ENCODE data around the gene ST6GALNAC2. TPM values are rescaled to one million over a fixed set of nuclear protein-coding genes. Genes with fewer than 3 reads are reported as not detected.
A peak's percentile ranks its signal among the peaks of the same experiment; 100 is the strongest.
"Not testable (repeated sequence)": the region's sequence is repeated elsewhere in the genome, so short reads cannot be mapped to it uniquely, and the experiment has no call there.

ST6GALNAC2 gene
- polyA plus RNA-seq, 6 donors from 2014 or later, result 0.22 to 1.0 (median 0.48) TPM; not detected in 1

- DNase-seq (no peak), ATAC-seq (ENCODE audit: low read depth in 2 of 2) (no peak)
- Mint-ChIP-seq H3K4me3 (peak overlapping the region; percentile 6 to 82 (median 67)), H3K4me1 (peaks cover 23 to 48% (median 36%) of the 10 kb centered on the region in 3 donors), H3K27me3 (peaks cover 14 to 42% (median 14%) of the 10 kb centered on the region in 3 donors), H3K9me3 (no peaks in the 10 kb centered on the region), H3K27ac (no peak overlapping the region), H3K36me3 (peaks cover 0 to 3% of the 10 kb centered on the region in 2 donors)
These were observed 49.0 kb downstream of the ST6GALNAC2 start for GRCh38 chr17:76536511-76537287.

- H3K9me3 Mint-ChIP-seq, result no peaks in the 10 kb centered on the region
- no peak for ATAC-seq (ENCODE audit: low read depth in 2 of 2)
- H3K4me3 Mint-ChIP-seq, result peak overlapping the region in 2 of 8 donors; percentile 4 to 33
- peak overlapping the region in 1 of 6 donors; percentile 74 for H3K27ac Mint-ChIP-seq
- peaks cover 0 to 3% of the 10 kb centered on the region in 2 donors for H3K36me3 Mint-ChIP-seq
- peaks cover 13 to 40% (median 14%) of the 10 kb centered on the region in 3 donors for H3K27me3 Mint-ChIP-seq
- H3K4me1 Mint-ChIP-seq, result peaks cover 26 to 48% (median 37%) of the 10 kb centered on the region in 3 donors
- DNase-seq, result no peak
These were observed 49.7 kb downstream of the ST6GALNAC2 start for GRCh38 chr17:76535788-76536510.

GRCh38 chr17:76534831-76535732 lies 50.6 kb downstream of the ST6GALNAC2 start:
- peaks cover 25 to 46% (median 34%) of the 10 kb centered on the region in 3 donors for H3K4me1 Mint-ChIP-seq
- H3K9me3 Mint-ChIP-seq, result no peaks in the 10 kb centered on the region
- H3K27ac Mint-ChIP-seq, result peak overlapping the region in 2 of 6 donors; percentile 37 to 74
- H3K36me3 Mint-ChIP-seq, result peaks cover 0 to 3% of the 10 kb centered on the region in 2 donors
- no peak for ATAC-seq (ENCODE audit: low read depth in 2 of 2)
- no peak for DNase-seq
- H3K4me3 Mint-ChIP-seq, result peak overlapping the region in 1 of 8 donors; percentile 12
- H3K27me3 Mint-ChIP-seq, result peaks cover 13 to 32% (median 14%) of the 10 kb centered on the region in 3 donors

DNA sequence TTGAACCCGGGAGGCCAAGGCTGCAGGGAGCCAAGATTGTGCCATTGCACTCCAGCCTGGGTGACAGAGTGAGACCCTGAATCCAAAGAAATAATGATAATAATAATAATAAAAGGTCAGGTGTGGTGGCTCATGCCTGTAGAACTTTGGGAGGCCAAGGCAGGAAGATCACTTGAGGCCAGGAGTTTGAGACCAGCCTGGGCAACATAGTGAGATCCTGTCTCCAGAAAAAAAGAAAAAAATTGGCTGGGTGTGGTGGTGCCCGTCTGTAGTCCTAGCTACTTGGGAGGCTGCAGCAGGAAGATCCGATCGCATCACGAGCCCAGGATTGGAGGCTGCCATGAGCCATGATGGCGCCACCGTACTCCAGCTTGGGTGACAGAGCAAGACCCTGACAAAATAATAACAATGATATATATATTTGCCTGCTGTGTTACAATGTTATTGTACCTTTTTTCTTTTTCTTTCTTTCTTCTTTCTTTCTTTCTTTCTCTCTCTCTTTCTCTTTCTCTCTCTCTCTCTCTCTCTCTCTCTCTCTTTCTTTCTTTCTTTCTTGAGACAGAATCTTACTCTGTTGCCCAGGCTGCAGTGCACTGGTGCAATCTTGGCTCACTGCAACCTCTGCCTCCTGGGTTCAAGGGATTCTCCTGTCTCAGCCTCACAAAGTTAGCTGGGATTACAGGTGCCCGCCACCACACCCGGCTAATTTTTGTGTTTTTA lies 51.9 kb downstream of the ST6GALNAC2 start:
- DNase-seq; H3K9me3 Mint-ChIP-seq; H3K36me3 Mint-ChIP-seq; H3K4me3 Mint-ChIP-seq; ATAC-seq (ENCODE audit: low read depth in 2 of 2): not testable (repeated sequence)
- Mint-ChIP-seq H3K4me1 (peaks cover 27 to 46% (median 31%) of the 10 kb centered on the region in 3 donors), H3K27ac (peak overlapping the region in 1 of 6 donors; percentile 50), H3K27me3 (peaks cover 4 to 22% (median 5%) of the 10 kb centered on the region in 3 donors)

- H3K27ac Mint-ChIP-seq, result peak overlapping the region in 5 of 6 donors; percentile 59 to 90 (median 82)
- H3K36me3 Mint-ChIP-seq, result no peaks in the 10 kb centered on the region
- peaks cover 0 to 16% (median 5%) of the 10 kb centered on the region in 3 donors for H3K27me3 Mint-ChIP-seq
- ATAC-seq (ENCODE audit: low read depth in 2 of 2), result no peak
- peak overlapping the region in 7 of 8 donors; percentile 29 to 80 (median 56) for H3K4me3 Mint-ChIP-seq
- no peaks in the 10 kb centered on the region for H3K9me3 Mint-ChIP-seq
- no peak for DNase-seq
- peaks cover 33 to 56% (median 38%) of the 10 kb centered on the region in 3 donors for H3K4me1 Mint-ChIP-seq
These were observed 53.5 kb downstream of the ST6GALNAC2 start for GRCh38 chr17:76532072-76532651.

GRCh38 chr17:76531486-76532038 lies 54.1 kb downstream of the ST6GALNAC2 start:
- Mint-ChIP-seq H3K27ac (peak overlapping the region in 5 of 6 donors; percentile 59 to 90 (median 84)), H3K36me3 (no peaks in the 10 kb centered on the region), H3K4me1 (peaks cover 35 to 55% (median 36%) of the 10 kb centered on the region in 3 donors), H3K4me3 (peak overlapping the region; percentile 19 to 80 (median 53)), H3K9me3 (no peaks in the 10 kb centered on the region), H3K27me3 (peaks cover 0 to 11% (median 4%) of the 10 kb centered on the region in 3 donors)
- DNase-seq, result no peak
- ATAC-seq (ENCODE audit: low read depth in 2 of 2), result no peak

DNA sequence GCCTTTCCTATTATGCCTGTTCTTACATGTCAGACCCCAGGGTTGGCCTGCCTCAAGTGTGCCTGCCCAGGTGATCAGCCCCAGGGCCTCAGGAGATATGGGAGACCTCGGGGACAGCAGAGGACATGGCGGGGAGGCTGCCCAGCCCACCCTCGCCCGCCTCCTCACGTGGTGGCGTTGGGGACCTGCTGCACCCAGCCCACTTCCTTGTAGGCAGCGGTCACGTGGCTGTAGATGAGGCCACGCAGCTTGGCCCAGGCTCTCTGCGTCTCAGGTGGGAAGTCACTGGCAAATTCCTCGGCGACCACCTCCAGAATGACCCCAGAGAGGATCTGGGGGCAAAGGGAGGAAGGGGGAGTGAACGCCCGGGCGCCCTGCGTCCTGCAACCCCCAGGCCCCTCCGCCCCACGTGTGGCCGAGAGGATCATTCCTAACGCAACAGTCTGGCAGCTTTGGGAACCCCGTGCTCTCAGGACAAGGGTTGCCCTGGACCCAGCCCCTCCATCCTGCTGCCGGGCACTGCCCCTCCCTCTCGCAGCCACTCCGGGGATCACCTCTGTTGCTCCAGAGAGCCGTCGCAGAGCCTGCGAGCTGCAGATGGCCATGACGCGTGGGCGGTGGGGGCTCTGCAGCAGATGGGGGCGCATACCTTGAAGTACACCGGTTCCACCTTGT lies 54.7 kb downstream of the ST6GALNAC2 start:
- Mint-ChIP-seq H3K27ac (peak overlapping the region in 5 of 6 donors; percentile 49 to 99 (median 93)), H3K4me1 (peaks cover 31 to 50% (median 37%) of the 10 kb centered on the region in 3 donors), H3K4me3 (peak overlapping the region in 3 of 8 donors; percentile 10 to 85 (median 77)), H3K9me3 (no peaks in the 10 kb centered on the region), H3K36me3 (no peaks in the 10 kb centered on the region), H3K27me3 (peaks cover 0 to 5% (median 0%) of the 10 kb centered on the region in 3 donors)
- no peak for DNase-seq
- ATAC-seq (ENCODE audit: low read depth in 2 of 2), result no peak

- no peak for ATAC-seq (ENCODE audit: low read depth in 2 of 2)
- peak overlapping the region; percentile 56 to 85 (median 76) for H3K4me3 Mint-ChIP-seq
- H3K27ac Mint-ChIP-seq, result peak overlapping the region; percentile 49 to 99 (median 94)
- peaks cover 0 to 3% (median 0%) of the 10 kb centered on the region in 3 donors for H3K27me3 Mint-ChIP-seq
- no peaks in the 10 kb centered on the region for H3K9me3 Mint-ChIP-seq
- peaks cover 27 to 47% (median 39%) of the 10 kb centered on the region in 3 donors for H3K4me1 Mint-ChIP-seq
- H3K36me3 Mint-ChIP-seq, result no peaks in the 10 kb centered on the region
- DNase-seq, result no peak
These were observed 55.5 kb downstream of the ST6GALNAC2 start for GRCh38 chr17:76530095-76530723.

DNA sequence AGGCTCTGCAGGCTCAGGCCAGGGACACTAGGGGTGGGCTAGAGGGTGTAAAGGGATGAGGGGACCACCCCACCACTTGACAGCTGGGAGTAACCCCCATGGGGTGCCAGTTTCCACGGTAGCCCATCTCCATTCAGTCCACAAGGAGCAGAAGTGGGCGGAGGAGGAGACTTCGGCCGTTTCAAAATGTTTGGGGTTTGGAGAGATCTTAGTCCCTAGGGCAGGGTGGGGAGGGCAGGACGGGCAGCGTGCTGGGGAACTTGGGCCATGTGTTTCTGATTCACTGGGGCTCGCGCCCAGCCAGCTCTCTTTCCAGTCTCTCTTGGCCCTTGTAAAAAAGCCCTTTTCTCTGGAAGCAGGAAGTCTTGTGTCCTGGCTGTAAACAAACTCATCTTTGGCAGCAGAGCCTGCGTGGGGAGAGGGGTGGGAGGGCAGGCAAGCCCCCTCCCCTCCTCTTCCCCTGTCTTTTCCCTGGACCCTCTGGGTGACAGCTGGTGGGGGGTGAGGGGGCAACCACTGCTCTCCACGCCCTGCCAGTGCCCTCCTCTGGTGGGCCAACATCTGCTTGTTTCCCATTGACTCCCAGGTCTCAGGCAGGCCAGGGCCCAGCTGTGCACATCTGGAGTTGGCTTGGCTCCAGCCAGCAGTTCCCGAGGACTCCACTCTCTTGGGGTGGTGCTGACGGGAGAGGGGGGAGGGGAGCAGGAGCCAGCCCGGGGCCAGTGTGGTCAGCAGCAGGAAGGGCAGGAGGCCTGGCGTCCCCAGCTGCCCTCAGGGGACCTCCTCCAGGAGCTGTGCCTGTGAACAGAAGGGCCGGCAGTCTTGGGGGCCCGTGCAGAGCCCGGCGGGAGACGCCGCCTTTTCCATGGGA lies 56.2 kb downstream of the ST6GALNAC2 start:
- peak overlapping the region; percentile 67 to 99 (median 94) for H3K27ac Mint-ChIP-seq
- H3K4me1 Mint-ChIP-seq, result peaks cover 29 to 49% (median 46%) of the 10 kb centered on the region in 3 donors

DNA sequence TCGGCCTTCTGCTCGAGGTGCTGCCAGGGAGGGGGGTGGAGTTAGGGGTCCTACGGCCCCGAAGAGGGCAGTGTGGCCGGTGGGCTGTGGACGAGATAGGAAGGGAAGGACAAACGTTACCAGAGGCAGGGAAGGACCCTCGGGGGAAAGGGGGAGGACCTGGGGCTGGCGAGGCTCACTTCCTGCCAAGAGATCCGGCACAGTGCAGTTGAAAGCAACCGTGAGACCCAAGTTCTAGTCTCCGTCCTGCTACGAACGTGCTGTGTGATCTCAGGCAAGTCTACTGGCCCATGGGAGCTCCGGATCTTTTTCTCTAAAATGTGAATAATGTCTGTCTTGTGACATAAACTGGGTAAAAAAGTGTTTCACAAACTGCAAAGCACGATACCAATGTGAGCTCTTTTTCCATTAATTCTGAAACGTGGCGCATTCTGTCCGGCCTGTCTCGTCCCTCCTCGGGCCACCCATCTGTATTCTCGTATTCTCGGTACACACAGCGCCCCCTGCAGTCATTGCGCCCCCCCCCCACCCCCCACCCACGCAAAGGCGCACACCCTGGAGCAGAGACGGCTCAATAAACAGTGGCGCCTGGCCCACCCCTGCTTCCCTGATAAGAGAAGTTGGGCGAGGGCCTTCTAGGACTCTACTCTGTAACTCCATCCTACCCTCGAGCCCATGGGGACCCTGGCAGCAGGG lies 57.0 kb downstream of the ST6GALNAC2 start:
- ATAC-seq (ENCODE audit: low read depth in 2 of 2) (peak; percentile 16 to 20), DNase-seq (peak; percentile 35)
- H3K27me3 Mint-ChIP-seq, result no peaks in the 10 kb centered on the region
- H3K4me1 Mint-ChIP-seq, result peaks cover 33 to 56% (median 51%) of the 10 kb centered on the region in 3 donors
- H3K9me3 Mint-ChIP-seq, result no peaks in the 10 kb centered on the region
- H3K4me3 Mint-ChIP-seq, result peak overlapping the region; percentile 77 to 95 (median 90)
- peak overlapping the region; percentile 91 to 99 (median 94) for H3K27ac Mint-ChIP-seq
- no peaks in the 10 kb centered on the region for H3K36me3 Mint-ChIP-seq

More for the DNA sequence above, 56.2 kb downstream of the ST6GALNAC2 start:
- H3K4me3 Mint-ChIP-seq, result peak overlapping the region; percentile 51 to 95 (median 87)
- ATAC-seq (ENCODE audit: low read depth in 2 of 2), result no peak
- no peak for DNase-seq
- no peaks in the 10 kb centered on the region for H3K27me3 Mint-ChIP-seq
- H3K9me3 Mint-ChIP-seq, result no peaks in the 10 kb centered on the region
- H3K36me3 Mint-ChIP-seq, result no peaks in the 10 kb centered on the region

Measured in naive B cell (primary cell).